ENCODE data around the gene QSOX2.

- TF ChIP-seq EZH2 (IDR thresholded peaks at IDR 0.05; ENCODE audit: borderline replicate concordance, low read length) = no peak
- TF ChIP-seq, protein P1, sequence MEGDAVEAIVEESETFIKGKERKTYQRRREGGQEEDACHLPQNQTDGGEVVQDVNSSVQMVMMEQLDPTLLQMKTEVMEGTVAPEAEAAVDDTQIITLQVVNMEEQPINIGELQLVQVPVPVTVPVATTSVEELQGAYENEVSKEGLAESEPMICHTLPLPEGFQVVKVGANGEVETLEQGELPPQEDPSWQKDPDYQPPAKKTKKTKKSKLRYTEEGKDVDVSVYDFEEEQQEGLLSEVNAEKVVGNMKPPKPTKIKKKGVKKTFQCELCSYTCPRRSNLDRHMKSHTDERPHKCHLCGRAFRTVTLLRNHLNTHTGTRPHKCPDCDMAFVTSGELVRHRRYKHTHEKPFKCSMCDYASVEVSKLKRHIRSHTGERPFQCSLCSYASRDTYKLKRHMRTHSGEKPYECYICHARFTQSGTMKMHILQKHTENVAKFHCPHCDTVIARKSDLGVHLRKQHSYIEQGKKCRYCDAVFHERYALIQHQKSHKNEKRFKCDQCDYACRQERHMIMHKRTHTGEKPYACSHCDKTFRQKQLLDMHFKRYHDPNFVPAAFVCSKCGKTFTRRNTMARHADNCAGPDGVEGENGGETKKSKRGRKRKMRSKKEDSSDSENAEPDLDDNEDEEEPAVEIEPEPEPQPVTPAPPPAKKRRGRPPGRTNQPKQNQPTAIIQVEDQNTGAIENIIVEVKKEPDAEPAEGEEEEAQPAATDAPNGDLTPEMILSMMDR (IDR thresholded peaks at IDR 0.05; ENCODE audit: low read length) = no peak
Observed at GRCh38 chr9:136242248-136242647, 3.4 kb downstream of the QSOX2 start.
